ENCODE data around the gene RAB8B.

DNA sequence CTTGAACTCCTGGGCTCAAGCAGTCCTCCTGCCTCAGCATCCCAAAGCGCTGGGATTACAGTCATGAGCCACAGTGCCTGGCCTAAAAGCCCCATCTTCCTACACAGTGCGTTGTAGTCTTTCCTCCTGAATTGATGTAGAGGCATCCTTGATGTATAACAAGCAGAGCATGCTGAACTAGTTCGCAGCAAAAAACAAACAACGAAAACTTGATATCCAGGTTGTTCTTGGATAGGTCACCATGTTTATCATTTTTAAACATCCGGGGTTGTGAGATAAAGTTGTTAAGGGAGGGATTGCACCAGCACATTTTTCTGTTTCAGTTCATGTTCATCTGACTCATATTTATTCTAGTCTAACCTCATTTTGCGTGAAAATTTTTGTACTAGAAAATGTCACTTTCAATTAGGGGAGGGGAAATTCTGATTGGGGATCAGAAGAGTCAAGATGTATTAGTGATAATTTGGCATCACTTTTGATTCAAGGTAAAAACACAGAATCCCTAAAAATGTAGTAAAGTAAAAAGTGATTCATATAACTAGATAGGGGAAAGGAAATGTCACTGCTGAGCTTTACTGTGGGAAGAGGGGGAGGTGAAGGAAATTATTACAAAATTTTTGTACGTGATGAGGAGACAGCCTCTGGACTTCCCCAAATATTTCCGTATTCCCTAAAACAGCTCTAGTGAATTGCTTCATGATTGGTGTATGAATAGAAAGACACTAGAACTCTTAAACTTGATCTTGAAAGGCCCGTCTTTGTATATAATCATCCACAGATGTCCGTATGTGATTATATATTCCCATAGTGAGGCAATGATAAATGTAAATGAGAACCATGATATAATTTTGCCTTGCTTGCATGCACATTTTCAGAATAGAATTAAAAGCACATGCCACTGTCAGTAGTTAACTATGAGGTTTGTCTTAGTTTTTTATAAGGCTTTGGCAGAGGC is 22.9 kb downstream of the RAB8B start:
- TF ChIP-seq CTCF (IDR thresholded peaks at IDR 0.05; ENCODE audit: low read length), result no peak
- TF ChIP-seq EZH2 (optimal IDR thresholded peaks at IDR 0.05; ENCODE audit: low read depth, low read length), result no peak

Measured in MM.1S (cell line).